K562 (cell line): ENCODE data around the gene RANBP3. TPM values are rescaled to one million over a fixed set of nuclear protein-coding genes. Genes with fewer than 3 reads are reported as not detected.

Source experiments
- ATAC-seq: fragments of 200-7000 bp; cut with Tn5 transposase; 3 replicates; pipeline ENCODE4 v1.9.1; 2020; ENCODE audit warnings: moderate library complexity
- BruUV-seq: library from RNA; stranded (reverse); fragments of 400-500 nt; replicated peaks from 2 replicates; lab custom pipeline; 2021; lab: Mats Ljungman, UMichigan
- CTCF ChIA-PET: fragments of 300-600 bp; formaldehyde crosslinking; extraction: SDS; loops from one replicate; lab custom pipeline; 2021; ENCODE audit warnings: low intra/inter-chr PET ratio; lab: Yijun Ruan, JAX
- POLR2A ChIA-PET: fragments of 300-600, 350-650 bp; sonication (Branson Sonifier 250); formaldehyde crosslinking; extraction: SDS; loops from one replicate; lab custom pipeline; 2021; ENCODE audit warnings: antibody characterized with exemption, inconsistent platforms; lab: Yijun Ruan, JAX
- DNase-seq, 4 experiments: peaks; one replicate each; pipeline versions ENCODE4 v3.0.0 to v3.0.0-alpha.2; 2011 to 2018; ENCODE audit warnings: low spot score in 3 of 4, mixed read lengths in 3 of 4; ENCODE audit errors: extremely low read depth in 1 of 4
- FAIRE-seq: peaks from 2 replicates; lab custom pipeline; 2011; peaks lifted over from hg19 to GRCh38; lab: Jason Lieb, UNC
- H2AFZ ChIP-seq: 2 replicates; pipeline ENCODE4 v1.6.0; 2011; ENCODE audit warnings: low read depth, low read length, control low read depth, inconsistent platforms
- H3K27ac ChIP-seq: fragments of 200-600 bp; 3 replicates; pipeline ENCODE4 v1.8.0; 2011; ENCODE audit warnings: low read depth, mild to moderate bottlenecking, control low read depth, inconsistent platforms, low read length, moderate library complexity, mixed read lengths; ENCODE audit errors: extremely low read depth
- H3K27me3 ChIP-seq, 2 experiments: fragments of 300-600 bp in 1 of 2; 2 replicates in 1 of 2; 3 replicates in 1 of 2; pipeline versions ENCODE4 v1.6.0 to v1.8.0; 2011; ENCODE audit warnings: inconsistent platforms in 2 of 2, low read length in 2 of 2, mild to moderate bottlenecking in 1 of 2, mixed read lengths in 1 of 2, moderate library complexity in 1 of 2; ENCODE audit not compliant: control insufficient read depth in 2 of 2, insufficient read depth in 2 of 2
- H3K36me3 ChIP-seq: fragments of 300-600 bp; 3 replicates; pipeline ENCODE4 v1.8.0; 2011; ENCODE audit warnings: mild to moderate bottlenecking, low read length, inconsistent platforms; ENCODE audit not compliant: control insufficient read depth, insufficient read depth
- H3K4me1 ChIP-seq, 2 experiments: fragments of 200-600 bp in 1 of 2; replicated peaks in 1 of 2; 2 replicates in 1 of 2; 3 replicates in 1 of 2; pipeline versions ENCODE4 v1.5.1 to v1.8.0; 2011; ENCODE audit warnings: inconsistent platforms in 2 of 2, low read length in 2 of 2, mild to moderate bottlenecking in 1 of 2, mixed read lengths in 1 of 2, moderate library complexity in 1 of 2; ENCODE audit not compliant: control insufficient read depth in 2 of 2, insufficient read depth in 2 of 2
- H3K4me2 ChIP-seq: 2 replicates; pipeline ENCODE4 v1.6.1; 2011; ENCODE audit warnings: low read length, control low read depth, inconsistent platforms, mixed read lengths; ENCODE audit not compliant: insufficient read depth
- H3K4me3 ChIP-seq: fragments of 200-600 bp; sonication (generic), shearing (Covaris generic); 2 replicates; pipeline ENCODE4 v1.5.1; 2016; ENCODE audit warnings: control low read depth, inconsistent platforms
- H3K79me2 ChIP-seq: fragments of 200-600 bp; 3 replicates; pipeline ENCODE4 v1.8.0; 2011; ENCODE audit warnings: low read length, inconsistent platforms; ENCODE audit not compliant: control insufficient read depth, insufficient read depth
- H3K9ac ChIP-seq, 2 experiments: 2 replicates each; pipeline versions ENCODE4 v1.6.0 to v1.6.1; 2011; ENCODE audit warnings: low read depth in 2 of 2, low read length in 2 of 2, control low read depth in 1 of 2, inconsistent platforms in 1 of 2, mild to moderate bottlenecking in 1 of 2, mixed read lengths in 1 of 2; ENCODE audit not compliant: insufficient read depth in 1 of 2
- H3K9me1 ChIP-seq: one replicate; pipeline ENCODE4 v1.6.0; 2011; ENCODE audit warnings: inconsistent platforms, mild to moderate bottlenecking, low read length, moderate library complexity; ENCODE audit not compliant: control insufficient read depth, insufficient read depth
- H3K9me3 ChIP-seq: replicated peaks from 2 replicates; pipeline ENCODE4 v1.5.1; 2011; ENCODE audit warnings: low read depth, low read length, inconsistent platforms; ENCODE audit not compliant: control insufficient read depth, insufficient read depth
- H4K20me1 ChIP-seq: replicated peaks from 2 replicates; pipeline ENCODE4 v1.6.1; 2011; ENCODE audit warnings: low read length, inconsistent platforms, mixed read lengths; ENCODE audit not compliant: control insufficient read depth, insufficient read depth
- CTCF ChIP-seq, 3 experiments: IDR thresholded peaks in 2 of 3; conservative IDR thresholded peaks in 1 of 3; 2 replicates each; pipeline ENCODE4 v1.5.1; 2011 to 2012; ENCODE audit warnings: low read length in 3 of 3, mild to moderate bottlenecking in 3 of 3, control low read depth in 2 of 3, improper control_type of control experiment in 1 of 3, inconsistent platforms in 1 of 3, low read depth in 1 of 3, mixed read lengths in 1 of 3, moderate library complexity in 1 of 3; ENCODE audit not compliant: insufficient read depth in 2 of 3
- DIDO1 ChIP-seq: fragments of 450-650 bp; IDR thresholded peaks from 2 replicates; pipeline ENCODE4 v1.6.1; 2016; ENCODE audit warnings: low read depth, missing biosample characterization, missing genetic modification characterization
- PHF20 ChIP-seq: fragments of 450-650 bp; IDR thresholded peaks from 2 replicates; pipeline ENCODE4 v1.6.1; 2018; ENCODE audit not compliant: partially characterized antibody
- PRPF4 ChIP-seq: fragments of 200-400 bp; formaldehyde crosslinking; IDR thresholded peaks from one replicate; pipeline ENCODE4 v1.6.1; 2017; ENCODE audit warnings: low read length, low read depth, mild to moderate bottlenecking; ENCODE audit not compliant: insufficient read depth, poor library complexity, severe bottlenecking
- SMAD1 ChIP-seq: fragments of 150-350 bp; IDR thresholded peaks from 2 replicates; pipeline ENCODE4 v1.6.1; 2014; ENCODE audit warnings: low read length, low read depth; ENCODE audit not compliant: partially characterized antibody
- SP1 ChIP-seq: sonication (generic); formaldehyde crosslinking; IDR thresholded peaks from 2 replicates; pipeline ENCODE4 v1.8.1; 2022; ENCODE audit warnings: mild to moderate bottlenecking, missing genetic modification reagents
- YBX1 ChIP-seq: fragments of 450-650 bp; IDR thresholded peaks from 2 replicates; pipeline ENCODE4 v1.7.1; 2016; ENCODE audit warnings: mild to moderate bottlenecking
- ZBTB7A ChIP-seq: IDR thresholded peaks from 2 replicates; pipeline ENCODE4 v1.6.1; 2011; ENCODE audit warnings: low read depth, mild to moderate bottlenecking, low read length, moderate library complexity, borderline replicate concordance; ENCODE audit not compliant: control insufficient read depth
- WGBS: fragments of 100-300 bp; shearing (Covaris generic); methylation state at CpG from one replicate; pipeline ENCODE4 v1.1.6; 2016; ENCODE audit warnings: low coverage, mixed read lengths; ENCODE audit not compliant: insufficient coverage; ENCODE audit errors: missing lambda C conversion rate; 5-methylcytosine and 5-hydroxymethylcytosine counted together
- in situ Hi-C: fragments of 300-500 bp; cut with MboI; formaldehyde crosslinking; loops from 4 replicates; pipeline ENCODE4 v1.15.0; 2018; ENCODE audit warnings: inconsistent platforms, mixed read lengths
- intact Hi-C: fragments of 100-400 bp; cut with micrococcal nuclease; formaldehyde crosslinking; loops from 2 replicates; pipeline ENCODE4 v1.14.2; 2022
- polyA plus RNA-seq, 8 experiments: library from polyadenylated mRNA; depleted of rRNA in 4 of 8; stranded (reverse) in 5 of 8; unstranded in 3 of 8; fragments of >200 nt; fragmentation: Nextera tagmentation in 2 of 8; fragmentation: Illumina TruSeq in 1 of 8; extraction: Ambion mirVana in 2 of 8; extraction: Trizol in 1 of 8; gene quantifications; 2 replicates each; pipeline versions ENCODE4 v1.2.1 to v1.2.3, GENCODE V29; 2011 to 2014; ENCODE audit warnings: inconsistent platforms in 1 of 8, missing spikeins in 1 of 8
- total RNA-seq, 7 experiments: library from RNA; depleted of rRNA in 6 of 7; stranded (reverse); fragments of >200 nt in 6 of 7; fragmentation: Illumina TruSeq in 2 of 7; extraction: Trizol in 2 of 7; gene quantifications; 2 replicates each; pipeline versions ENCODE4 v1.2.1 to v1.2.3, GENCODE V29; 2011 to 2021; ENCODE audit warnings: low replicate concordance in 1 of 7
- TF ChIP-seq, protein P1 (sequence below): sonication (generic); formaldehyde crosslinking; IDR thresholded peaks from 2 replicates; pipeline ENCODE4 v1.8.0; 2022; ENCODE audit warnings: mild to moderate bottlenecking, low read depth, missing genetic modification reagents

The RANBP3 gene
- total and polyA plus RNA-seq, 9 of the 15 experiments (the other 6 are each of a cell fraction or from before 2014, with no cell fraction given), result 0.90 to 95.1 (median 63.2) TPM

- H3K27ac ChIP-seq, result no peak overlapping the region
- 38% methylated on average over 11 of the region's 16 CpGs for WGBS
- H3K4me2 ChIP-seq, result peak overlapping the region; percentile 7; the same call in 1 of the 2 replicates
- no peak overlapping the region for H3K4me3 ChIP-seq
- H2AFZ ChIP-seq, result no peak overlapping the region
- CTCF ChIA-PET, result interaction anchor here (0.5 to 4.0 kb wide), 6 partner anchors 19 to 249 kb away, joined by 3 to 32 read pairs (median 15); partner anchors contain the start of gene NRTN
- peaks cover 0 to 20% of the 10 kb centered on the region in 2 experiments; a peak in 2 of 5 replicates for H3K4me1 ChIP-seq
- POLR2A ChIA-PET, result interaction anchor here (0.6 to 1.0 kb wide), 5 partner anchors 12 to 194 kb away, joined by 3 read pairs; no protein-coding TSS in a partner anchor
- BruUV-seq, result no TSS peak
- H3K27me3 ChIP-seq, result no peaks in the 10 kb centered on the region
- peaks cover 4% of the 10 kb centered on the region; the same call in 1 of the 2 replicates for H4K20me1 ChIP-seq
- DNase-seq (no peak), FAIRE-seq (no peak), ATAC-seq (peak; percentile 47)
- in situ Hi-C loops, result loop anchor here (5.0 kb wide), 1 partner anchor 220 kb away; no protein-coding TSS in a partner anchor
- no peaks in the 10 kb centered on the region; the same call in 2 of the 3 replicates for H3K36me3 ChIP-seq
- H3K9ac ChIP-seq, result peak overlapping the region in 1 of 2 experiments; percentile 71; a peak in 2 of 4 replicates
- H3K79me2 ChIP-seq, result no peaks in the 10 kb centered on the region
- peaks cover 2% of the 10 kb centered on the region for H3K9me1 ChIP-seq
- H3K9me3 ChIP-seq, result no peaks in the 10 kb centered on the region
- intact Hi-C loops, result loop anchor here (1.0 to 5.0 kb wide), 2 partner anchors 35 to 220 kb away; no protein-coding TSS in a partner anchor
- TF ChIP-seq DIDO1 (tag) (no peak), ZBTB7A (peak; percentile 6; the same call in 1 of the 2 replicates), SMAD1 (no peak), PHF20 (no peak), YBX1 (no peak), CTCF (IDR thresholded peaks at IDR 0.05 in 2 of 3, conservative IDR thresholded peaks at IDR 0.05 in 1 of 3; ENCODE audit: insufficient read depth in 2 of 3, low read depth in 1 of 3, low read length in 3 of 3) (peak in 1 of 3 experiments; percentile 41; a peak in 1 of 6 replicates), PRPF4 (no peak), SP1 (no peak)
- TF ChIP-seq, protein P1, sequence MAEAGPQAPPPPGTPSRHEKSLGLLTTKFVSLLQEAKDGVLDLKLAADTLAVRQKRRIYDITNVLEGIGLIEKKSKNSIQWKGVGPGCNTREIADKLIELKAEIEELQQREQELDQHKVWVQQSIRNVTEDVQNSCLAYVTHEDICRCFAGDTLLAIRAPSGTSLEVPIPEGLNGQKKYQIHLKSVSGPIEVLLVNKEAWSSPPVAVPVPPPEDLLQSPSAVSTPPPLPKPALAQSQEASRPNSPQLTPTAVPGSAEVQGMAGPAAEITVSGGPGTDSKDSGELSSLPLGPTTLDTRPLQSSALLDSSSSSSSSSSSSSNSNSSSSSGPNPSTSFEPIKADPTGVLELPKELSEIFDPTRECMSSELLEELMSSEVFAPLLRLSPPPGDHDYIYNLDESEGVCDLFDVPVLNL, result no peak
Observed at GRCh38 chr19:6022570-6023064, 44.7 kb upstream of the RANBP3 start.
